K562 (cell line): ENCODE data around the gene NOL4L.

Experiments used
- BRF1 ChIP-seq: IDR thresholded peaks from 3 replicates; pipeline ENCODE4 v1.6.1; 2011; ENCODE audit warnings: borderline replicate concordance, mild to moderate bottlenecking; ENCODE audit not compliant: insufficient read length; ENCODE audit errors: extremely low read depth
- MTA2 ChIP-seq: fragments of 450-650 bp; IDR thresholded peaks from 2 replicates; pipeline ENCODE4 v1.6.1; 2016; ENCODE audit warnings: low read depth
- PHF21A ChIP-seq: fragments of 450-650 bp; IDR thresholded peaks from 2 replicates; pipeline ENCODE4 v1.6.1; 2017; ENCODE audit warnings: low read depth, borderline replicate concordance
- POLR2A ChIP-seq: fragments of 450-650 bp; conservative IDR thresholded peaks from 2 replicates; pipeline ENCODE4 v1.6.1; 2016
- SNRNP70 ChIP-seq: fragments of 200-400 bp; formaldehyde crosslinking; optimal IDR thresholded peaks from 2 replicates; pipeline ENCODE3; 2017; ENCODE audit warnings: low read depth, low read length
- TARDBP ChIP-seq: fragments of 450-650 bp; IDR thresholded peaks from 2 replicates; pipeline ENCODE4 v1.6.1; 2016
- TF ChIP-seq, protein P1 (sequence below), 3 experiments: IDR thresholded peaks in 2 of 3; conservative IDR thresholded peaks in 1 of 3; 2 replicates each; pipeline ENCODE4 v1.5.1; 2011 to 2012; ENCODE audit warnings: low read length in 3 of 3, mild to moderate bottlenecking in 3 of 3, control low read depth in 2 of 3, improper control_type of control experiment in 1 of 3, inconsistent platforms in 1 of 3, low read depth in 1 of 3, mixed read lengths in 1 of 3, moderate library complexity in 1 of 3; ENCODE audit not compliant: insufficient read depth in 2 of 3
- TF ChIP-seq, protein P2 (sequence below): fragments of 450-650 bp; conservative IDR thresholded peaks from 2 replicates; pipeline ENCODE4 v1.6.1; 2016; ENCODE audit warnings: missing genetic modification characterization, low read depth, mild to moderate bottlenecking, control low read depth, missing compliant biosample characterization
- TF ChIP-seq, protein P3 (sequence below): fragments of 250-450 bp; sonication (Bioruptor Pico); IDR thresholded peaks from 2 replicates; pipeline ENCODE4 v1.5.0; 2020; ENCODE audit warnings: mild to moderate bottlenecking
- TF ChIP-seq, protein P4 (sequence below): sonication (generic); formaldehyde crosslinking; IDR thresholded peaks from 2 replicates; pipeline ENCODE4 v1.8.1; 2022; ENCODE audit warnings: missing genetic modification reagents
- TF ChIP-seq, protein P5 (sequence below): sonication (generic); formaldehyde crosslinking; IDR thresholded peaks from 2 replicates; pipeline ENCODE4 v1.8.0; 2022; ENCODE audit warnings: mild to moderate bottlenecking, missing genetic modification reagents

DNA sequence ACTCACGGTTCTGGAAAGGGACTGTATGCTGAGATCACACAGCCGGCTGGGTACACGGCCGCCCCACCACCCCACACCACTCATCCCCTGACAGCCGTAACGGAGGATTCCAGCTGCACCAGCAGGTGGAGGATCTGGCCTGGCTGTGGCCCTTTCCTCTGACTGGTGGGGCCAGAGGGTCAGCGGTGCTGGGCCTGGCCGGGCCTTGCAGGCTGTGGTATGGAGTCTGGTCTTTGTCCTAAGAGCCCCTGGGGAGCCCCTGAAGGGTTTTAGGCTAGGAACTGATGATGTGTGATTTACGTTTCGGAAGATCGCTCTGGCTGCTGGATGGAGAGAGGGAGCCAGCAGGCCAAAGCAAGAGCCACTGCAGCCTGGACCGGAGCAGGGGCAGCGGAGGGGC lies 26.6 kb downstream of the NOL4L start:
- TF ChIP-seq, protein P1, sequence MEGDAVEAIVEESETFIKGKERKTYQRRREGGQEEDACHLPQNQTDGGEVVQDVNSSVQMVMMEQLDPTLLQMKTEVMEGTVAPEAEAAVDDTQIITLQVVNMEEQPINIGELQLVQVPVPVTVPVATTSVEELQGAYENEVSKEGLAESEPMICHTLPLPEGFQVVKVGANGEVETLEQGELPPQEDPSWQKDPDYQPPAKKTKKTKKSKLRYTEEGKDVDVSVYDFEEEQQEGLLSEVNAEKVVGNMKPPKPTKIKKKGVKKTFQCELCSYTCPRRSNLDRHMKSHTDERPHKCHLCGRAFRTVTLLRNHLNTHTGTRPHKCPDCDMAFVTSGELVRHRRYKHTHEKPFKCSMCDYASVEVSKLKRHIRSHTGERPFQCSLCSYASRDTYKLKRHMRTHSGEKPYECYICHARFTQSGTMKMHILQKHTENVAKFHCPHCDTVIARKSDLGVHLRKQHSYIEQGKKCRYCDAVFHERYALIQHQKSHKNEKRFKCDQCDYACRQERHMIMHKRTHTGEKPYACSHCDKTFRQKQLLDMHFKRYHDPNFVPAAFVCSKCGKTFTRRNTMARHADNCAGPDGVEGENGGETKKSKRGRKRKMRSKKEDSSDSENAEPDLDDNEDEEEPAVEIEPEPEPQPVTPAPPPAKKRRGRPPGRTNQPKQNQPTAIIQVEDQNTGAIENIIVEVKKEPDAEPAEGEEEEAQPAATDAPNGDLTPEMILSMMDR (IDR thresholded peaks at IDR 0.05 in 2 of 3, conservative IDR thresholded peaks at IDR 0.05 in 1 of 3; ENCODE audit: insufficient read depth in 2 of 3, low read depth in 1 of 3, low read length in 3 of 3), result no peak
- TF ChIP-seq, protein P2, sequence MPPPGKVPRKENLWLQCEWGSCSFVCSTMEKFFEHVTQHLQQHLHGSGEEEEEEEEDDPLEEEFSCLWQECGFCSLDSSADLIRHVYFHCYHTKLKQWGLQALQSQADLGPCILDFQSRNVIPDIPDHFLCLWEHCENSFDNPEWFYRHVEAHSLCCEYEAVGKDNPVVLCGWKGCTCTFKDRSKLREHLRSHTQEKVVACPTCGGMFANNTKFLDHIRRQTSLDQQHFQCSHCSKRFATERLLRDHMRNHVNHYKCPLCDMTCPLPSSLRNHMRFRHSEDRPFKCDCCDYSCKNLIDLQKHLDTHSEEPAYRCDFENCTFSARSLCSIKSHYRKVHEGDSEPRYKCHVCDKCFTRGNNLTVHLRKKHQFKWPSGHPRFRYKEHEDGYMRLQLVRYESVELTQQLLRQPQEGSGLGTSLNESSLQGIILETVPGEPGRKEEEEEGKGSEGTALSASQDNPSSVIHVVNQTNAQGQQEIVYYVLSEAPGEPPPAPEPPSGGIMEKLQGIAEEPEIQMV (tag), result no peak
- TF ChIP-seq TARDBP, result no peak
- no peak for TF ChIP-seq PHF21A
- TF ChIP-seq SNRNP70, result no peak
- TF ChIP-seq MTA2, result no peak
- TF ChIP-seq, protein P3, sequence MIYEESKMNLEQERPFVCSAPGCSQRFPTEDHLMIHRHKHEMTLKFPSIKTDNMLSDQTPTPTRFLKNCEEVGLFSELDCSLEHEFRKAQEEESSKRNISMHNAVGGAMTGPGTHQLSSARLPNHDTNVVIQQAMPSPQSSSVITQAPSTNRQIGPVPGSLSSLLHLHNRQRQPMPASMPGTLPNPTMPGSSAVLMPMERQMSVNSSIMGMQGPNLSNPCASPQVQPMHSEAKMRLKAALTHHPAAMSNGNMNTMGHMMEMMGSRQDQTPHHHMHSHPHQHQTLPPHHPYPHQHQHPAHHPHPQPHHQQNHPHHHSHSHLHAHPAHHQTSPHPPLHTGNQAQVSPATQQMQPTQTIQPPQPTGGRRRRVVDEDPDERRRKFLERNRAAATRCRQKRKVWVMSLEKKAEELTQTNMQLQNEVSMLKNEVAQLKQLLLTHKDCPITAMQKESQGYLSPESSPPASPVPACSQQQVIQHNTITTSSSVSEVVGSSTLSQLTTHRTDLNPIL (CRISPR knock-in tag), result no peak
- TF ChIP-seq, protein P4, sequence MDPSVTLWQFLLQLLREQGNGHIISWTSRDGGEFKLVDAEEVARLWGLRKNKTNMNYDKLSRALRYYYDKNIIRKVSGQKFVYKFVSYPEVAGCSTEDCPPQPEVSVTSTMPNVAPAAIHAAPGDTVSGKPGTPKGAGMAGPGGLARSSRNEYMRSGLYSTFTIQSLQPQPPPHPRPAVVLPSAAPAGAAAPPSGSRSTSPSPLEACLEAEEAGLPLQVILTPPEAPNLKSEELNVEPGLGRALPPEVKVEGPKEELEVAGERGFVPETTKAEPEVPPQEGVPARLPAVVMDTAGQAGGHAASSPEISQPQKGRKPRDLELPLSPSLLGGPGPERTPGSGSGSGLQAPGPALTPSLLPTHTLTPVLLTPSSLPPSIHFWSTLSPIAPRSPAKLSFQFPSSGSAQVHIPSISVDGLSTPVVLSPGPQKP (CRISPR knock-in tag), result no peak
- TF ChIP-seq, protein P5, sequence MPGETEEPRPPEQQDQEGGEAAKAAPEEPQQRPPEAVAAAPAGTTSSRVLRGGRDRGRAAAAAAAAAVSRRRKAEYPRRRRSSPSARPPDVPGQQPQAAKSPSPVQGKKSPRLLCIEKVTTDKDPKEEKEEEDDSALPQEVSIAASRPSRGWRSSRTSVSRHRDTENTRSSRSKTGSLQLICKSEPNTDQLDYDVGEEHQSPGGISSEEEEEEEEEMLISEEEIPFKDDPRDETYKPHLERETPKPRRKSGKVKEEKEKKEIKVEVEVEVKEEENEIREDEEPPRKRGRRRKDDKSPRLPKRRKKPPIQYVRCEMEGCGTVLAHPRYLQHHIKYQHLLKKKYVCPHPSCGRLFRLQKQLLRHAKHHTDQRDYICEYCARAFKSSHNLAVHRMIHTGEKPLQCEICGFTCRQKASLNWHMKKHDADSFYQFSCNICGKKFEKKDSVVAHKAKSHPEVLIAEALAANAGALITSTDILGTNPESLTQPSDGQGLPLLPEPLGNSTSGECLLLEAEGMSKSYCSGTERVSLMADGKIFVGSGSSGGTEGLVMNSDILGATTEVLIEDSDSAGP, result no peak
- no peak for TF ChIP-seq BRF1
- no peak for TF ChIP-seq POLR2A
